ENCODE measurements around the gene KAZN. TPM values are rescaled to one million over a fixed set of nuclear protein-coding genes. Genes with fewer than 3 reads are reported as not detected.

The KAZN gene
- total RNA-seq, 2 donors from 2014 or later = 0.46 to 0.58 TPM

DNA sequence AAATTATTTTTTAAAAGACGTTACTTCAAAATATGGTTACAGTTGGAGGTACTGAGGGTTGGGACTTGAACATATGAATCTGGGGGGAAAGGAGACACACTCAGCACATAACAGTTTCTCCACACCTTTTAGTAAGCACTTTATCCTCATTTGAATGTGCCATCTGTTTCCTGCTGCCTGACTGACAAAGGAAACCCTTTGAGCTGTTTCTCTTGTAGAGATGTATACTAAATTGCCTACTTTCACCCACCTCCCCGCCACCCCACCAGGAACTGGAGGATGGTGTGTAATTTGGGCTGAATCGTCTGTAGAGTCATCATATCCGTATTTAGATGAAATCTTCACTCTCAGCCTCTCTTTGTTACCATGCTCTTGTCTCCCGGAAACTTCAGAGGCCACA is 108.1 kb downstream of the KAZN start:
- DNase-seq (no peak), ATAC-seq (replicated peaks in 1 of 2) (no peak)
- Mint-ChIP-seq H3K27me3 (ENCODE audit: low read depth) (no peaks in the 10 kb centered on the region), H3K9me3 (peaks cover 8 to 11% of the 10 kb centered on the region in 2 donors), H3K4me3 (no peak overlapping the region), H3K4me1 (ENCODE audit: low read depth) (peaks cover 6% of the 10 kb centered on the region), H3K36me3 (ENCODE audit: insufficient read depth in 2 of 2) (peaks cover 2 to 7% of the 10 kb centered on the region in 2 donors), H3K27ac (no peak overlapping the region)

DNA sequence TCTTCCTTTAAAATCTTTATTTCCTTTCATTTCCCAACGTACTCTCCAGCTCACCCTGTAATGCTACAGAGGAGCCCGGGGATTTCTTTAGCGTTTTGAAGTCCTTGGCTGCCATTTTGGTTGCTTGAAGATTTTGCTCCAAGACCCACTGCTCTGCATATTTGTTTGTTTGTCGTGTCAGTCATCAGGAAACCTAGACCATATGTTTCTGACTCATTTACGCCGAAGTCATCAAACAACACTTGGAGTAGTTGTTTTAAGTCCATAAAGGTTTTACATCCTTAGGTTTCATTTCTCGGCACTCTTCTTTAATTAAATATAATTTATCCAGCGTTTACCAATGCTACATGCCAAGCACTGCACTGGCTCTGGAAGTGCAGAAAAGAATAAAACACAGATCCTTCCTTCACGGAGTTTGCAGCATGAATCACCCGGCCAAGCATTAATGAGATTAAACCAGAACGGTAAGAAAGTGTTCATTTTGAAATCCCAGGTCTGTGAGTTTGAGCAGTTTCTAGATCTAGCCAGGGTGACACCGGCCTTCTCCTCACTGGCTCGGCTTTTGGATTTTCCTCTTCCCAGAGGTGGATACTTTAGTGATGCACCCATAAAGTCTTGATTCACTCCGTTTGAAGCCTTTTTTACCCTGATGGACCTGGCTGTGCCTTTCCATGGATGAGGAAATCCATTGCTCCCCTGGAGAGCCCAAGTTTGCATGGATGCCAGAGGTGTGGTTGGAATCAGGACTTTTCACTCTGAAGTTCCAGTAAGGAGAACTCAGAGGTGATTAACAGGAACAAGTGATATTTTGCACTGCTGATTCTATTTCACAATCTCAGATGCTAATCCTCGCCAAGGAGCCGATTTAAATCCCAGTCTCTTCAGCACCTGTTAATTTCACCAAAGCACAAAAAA is 109.3 kb downstream of the KAZN start:
- no peak overlapping the region for H3K4me3 Mint-ChIP-seq

DNA sequence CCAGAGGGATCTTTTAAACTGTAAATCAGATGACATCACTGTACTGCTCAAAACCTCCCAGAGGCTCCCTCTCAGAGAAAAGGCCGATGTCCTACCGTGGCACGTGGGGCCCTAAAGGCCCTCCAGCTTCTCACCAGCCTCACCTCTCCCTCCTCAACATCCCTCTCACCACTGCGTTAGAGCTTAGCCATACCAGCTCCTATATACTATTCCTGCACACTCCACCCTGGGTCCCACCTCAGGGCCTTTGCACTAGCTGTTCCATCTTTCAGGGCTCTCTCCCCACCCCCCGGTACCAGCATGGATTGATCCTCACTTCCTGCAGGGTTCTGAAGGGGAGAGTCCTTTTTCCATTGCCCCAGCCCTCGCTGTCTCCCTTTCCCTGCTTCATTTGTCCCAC is 111.8 kb downstream of the KAZN start:
- ATAC-seq (replicated peaks in 1 of 2) (no peak), DNase-seq (no peak)
- no peak overlapping the region for H3K27ac Mint-ChIP-seq
- H3K27me3 Mint-ChIP-seq (ENCODE audit: low read depth) = no peaks in the 10 kb centered on the region
- no peak overlapping the region for H3K4me3 Mint-ChIP-seq
- peaks cover 5 to 8% of the 10 kb centered on the region in 2 donors for H3K9me3 Mint-ChIP-seq
- H3K36me3 Mint-ChIP-seq (ENCODE audit: insufficient read depth in 2 of 2) = peaks cover 2 to 3% of the 10 kb centered on the region in 2 donors
- H3K4me1 Mint-ChIP-seq (ENCODE audit: low read depth) = no peaks in the 10 kb centered on the region

More for the DNA sequence above, 109.3 kb downstream of the KAZN start:
- Mint-ChIP-seq H3K4me1 (ENCODE audit: low read depth) (peaks cover 6% of the 10 kb centered on the region), H3K27me3 (ENCODE audit: low read depth) (no peaks in the 10 kb centered on the region), H3K27ac (no peak overlapping the region), H3K36me3 (ENCODE audit: insufficient read depth in 2 of 2) (peaks cover 2 to 7% of the 10 kb centered on the region in 2 donors), H3K9me3 (peaks cover 8 to 9% of the 10 kb centered on the region in 2 donors)
- DNase-seq = no peak
- ATAC-seq (replicated peaks in 1 of 2) = no peak

DNA sequence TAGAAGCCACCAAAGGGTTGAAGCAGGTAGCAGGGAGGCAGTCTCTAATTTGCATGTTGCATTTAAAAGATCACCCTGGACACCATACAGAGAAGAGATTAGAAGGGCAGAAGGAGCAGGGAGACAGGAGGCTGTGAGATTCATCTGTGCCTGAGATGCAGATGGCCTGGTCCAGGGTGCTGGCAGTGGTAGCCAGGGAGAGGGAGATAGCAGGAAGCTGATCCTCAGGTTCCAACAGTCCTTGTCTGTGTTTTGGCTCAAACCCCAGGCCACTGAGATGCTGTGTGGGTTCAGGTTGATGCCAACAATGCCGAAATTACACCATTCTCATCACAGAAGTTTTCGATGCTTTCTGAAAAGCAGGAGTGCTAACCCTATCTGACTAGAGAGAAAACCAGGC is 113.7 kb downstream of the KAZN start:
- no peaks in the 10 kb centered on the region for H3K27me3 Mint-ChIP-seq (ENCODE audit: low read depth)
- H3K9me3 Mint-ChIP-seq = peaks cover 3 to 5% of the 10 kb centered on the region in 2 donors
- H3K36me3 Mint-ChIP-seq (ENCODE audit: insufficient read depth in 2 of 2) = peaks cover 0 to 2% of the 10 kb centered on the region in 2 donors

DNA sequence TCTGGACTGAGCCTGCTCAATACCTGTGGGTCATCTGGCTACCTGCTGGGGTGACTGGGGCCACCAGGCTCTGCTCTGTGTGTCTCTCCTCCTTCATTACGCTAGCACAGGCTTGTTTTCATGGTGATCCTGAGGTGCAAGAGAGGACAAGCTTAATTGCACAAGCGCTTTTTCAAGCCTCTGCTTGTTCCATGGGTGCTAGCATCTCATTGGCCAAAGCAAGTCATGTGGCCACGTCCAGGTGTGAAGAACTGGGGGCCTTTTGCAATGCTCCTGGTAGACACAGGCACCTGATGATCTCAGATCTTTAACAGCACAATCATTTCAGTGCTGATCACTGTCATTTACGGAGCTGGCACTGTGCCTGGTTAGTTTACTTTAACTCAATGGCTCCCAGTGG is 114.6 kb downstream of the KAZN start:
- Mint-ChIP-seq H3K4me3 (no peak overlapping the region), H3K4me1 (ENCODE audit: low read depth) (no peaks in the 10 kb centered on the region), H3K9me3 (peaks cover 0 to 2% of the 10 kb centered on the region in 2 donors), H3K27me3 (ENCODE audit: low read depth) (no peaks in the 10 kb centered on the region), H3K36me3 (ENCODE audit: insufficient read depth in 2 of 2) (no peaks in the 10 kb centered on the region), H3K27ac (no peak overlapping the region)
- ATAC-seq (replicated peaks in 1 of 2) (no peak), DNase-seq (no peak)

More for the DNA sequence above, 113.7 kb downstream of the KAZN start:
- Mint-ChIP-seq H3K4me3 (no peak overlapping the region), H3K27ac (no peak overlapping the region), H3K4me1 (ENCODE audit: low read depth) (no peaks in the 10 kb centered on the region)
- DNase-seq (no peak), ATAC-seq (replicated peaks in 1 of 2) (no peak)

DNA sequence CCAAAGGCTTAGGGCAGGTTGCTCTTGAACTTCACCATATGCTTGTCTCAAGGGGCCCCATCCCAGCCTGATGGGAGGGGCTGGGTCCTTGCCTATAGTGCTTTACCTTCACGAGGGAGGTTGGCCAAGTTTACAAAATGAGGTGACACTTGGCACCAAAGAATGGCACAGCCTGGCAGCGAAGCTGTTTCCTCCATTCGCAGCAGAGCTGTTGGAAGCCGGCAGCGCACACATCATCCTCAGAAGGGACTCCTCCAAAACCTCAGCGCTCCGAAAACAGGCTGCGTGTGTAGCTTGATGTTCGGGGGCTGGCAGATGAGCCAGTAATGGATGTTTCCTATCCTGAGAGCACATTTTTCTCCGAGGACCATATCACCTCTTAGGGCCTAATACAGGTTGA is 116.8 kb downstream of the KAZN start:
- Mint-ChIP-seq H3K4me3 (no peak overlapping the region), H3K27me3 (ENCODE audit: low read depth) (no peaks in the 10 kb centered on the region), H3K27ac (no peak overlapping the region), H3K9me3 (peaks cover 2% of the 10 kb centered on the region in 2 donors), H3K36me3 (ENCODE audit: insufficient read depth in 2 of 2) (no peaks in the 10 kb centered on the region), H3K4me1 (ENCODE audit: low read depth) (no peaks in the 10 kb centered on the region)
- DNase-seq (no peak), ATAC-seq (replicated peaks in 1 of 2) (no peak)

DNA sequence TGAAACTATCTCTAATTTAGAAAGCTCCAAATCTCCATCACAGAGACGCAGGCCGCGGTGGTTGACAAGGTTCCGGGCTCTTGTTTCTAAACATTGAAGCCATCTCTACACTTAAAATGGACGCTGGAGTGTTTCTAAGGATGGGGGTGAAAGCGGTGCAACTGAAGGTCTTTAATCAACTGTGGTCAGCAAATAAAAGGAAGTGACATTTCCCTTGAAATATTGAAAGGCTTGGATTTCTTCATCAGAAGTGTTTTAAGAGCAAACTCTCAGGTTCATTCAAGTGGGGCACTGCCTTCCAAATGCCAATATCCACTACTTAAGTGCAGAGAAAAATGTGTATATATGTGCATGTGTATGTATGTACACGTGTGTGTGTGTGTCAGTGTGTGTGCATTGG is 117.3 kb downstream of the KAZN start:
- Mint-ChIP-seq H3K4me1 (ENCODE audit: low read depth) (no peaks in the 10 kb centered on the region), H3K9me3 (peaks cover 2% of the 10 kb centered on the region in 2 donors), H3K36me3 (ENCODE audit: insufficient read depth in 2 of 2) (no peaks in the 10 kb centered on the region), H3K27ac (no peak overlapping the region), H3K4me3 (no peak overlapping the region), H3K27me3 (ENCODE audit: low read depth) (no peaks in the 10 kb centered on the region)
- DNase-seq (no peak), ATAC-seq (replicated peaks in 1 of 2) (no peak)

DNA sequence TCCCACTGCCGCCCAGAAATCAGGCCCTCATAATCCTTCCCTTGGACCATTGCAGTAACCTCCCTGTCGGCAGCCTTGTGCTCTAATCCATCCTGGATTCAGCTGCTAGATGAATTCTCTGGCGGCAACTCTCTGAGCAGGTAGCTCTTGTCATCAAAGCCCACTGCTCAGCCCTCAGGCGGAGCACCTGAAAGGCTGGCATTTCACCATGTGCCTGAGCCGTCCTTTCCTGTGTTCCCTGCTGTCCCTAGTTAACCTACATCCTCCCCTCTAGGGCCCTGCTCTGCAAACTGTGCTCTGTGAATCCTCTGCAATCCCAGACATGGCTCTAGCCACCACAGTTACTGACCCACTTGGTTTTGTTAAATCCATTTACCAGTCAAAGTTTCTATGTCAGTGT is 118.0 kb downstream of the KAZN start:
- H3K27me3 Mint-ChIP-seq (ENCODE audit: low read depth) = no peaks in the 10 kb centered on the region
- H3K36me3 Mint-ChIP-seq (ENCODE audit: insufficient read depth in 2 of 2) = no peaks in the 10 kb centered on the region

DNA sequence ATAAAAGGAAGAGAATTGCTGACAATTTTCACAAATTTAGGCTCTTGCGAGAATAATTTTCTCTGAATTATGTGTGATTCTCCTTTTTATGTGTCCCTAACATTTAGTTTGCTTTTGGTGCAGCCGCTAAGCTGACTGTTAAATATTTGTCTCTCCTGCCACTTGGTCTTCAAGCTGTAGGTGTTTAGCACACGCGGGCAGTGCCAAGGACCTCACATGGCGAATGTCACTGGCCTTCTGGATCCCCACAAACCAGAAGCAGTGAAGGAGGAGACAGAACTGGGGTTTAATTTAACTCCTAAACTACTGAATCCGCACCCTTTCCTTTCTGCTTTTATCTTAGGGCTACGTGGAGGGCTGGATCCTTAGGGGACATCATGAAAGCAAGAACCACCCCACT is 120.0 kb downstream of the KAZN start:
- peaks cover 2% of the 10 kb centered on the region in 2 donors for H3K9me3 Mint-ChIP-seq
- DNase-seq (no peak), ATAC-seq (replicated peaks in 1 of 2) (no peak)
- H3K27me3 Mint-ChIP-seq (ENCODE audit: low read depth) = no peaks in the 10 kb centered on the region
- H3K4me3 Mint-ChIP-seq = no peak overlapping the region
- no peaks in the 10 kb centered on the region for H3K4me1 Mint-ChIP-seq (ENCODE audit: low read depth)
- no peaks in the 10 kb centered on the region for H3K36me3 Mint-ChIP-seq (ENCODE audit: insufficient read depth in 2 of 2)
- H3K27ac Mint-ChIP-seq = no peak overlapping the region

More for the DNA sequence above, 118.0 kb downstream of the KAZN start:
- DNase-seq = no peak
- ATAC-seq (replicated peaks in 1 of 2) = no peak
- H3K4me1 Mint-ChIP-seq (ENCODE audit: low read depth) = no peaks in the 10 kb centered on the region
- no peak overlapping the region for H3K4me3 Mint-ChIP-seq
- peaks cover 2% of the 10 kb centered on the region in 2 donors for H3K9me3 Mint-ChIP-seq
- no peak overlapping the region for H3K27ac Mint-ChIP-seq

DNA sequence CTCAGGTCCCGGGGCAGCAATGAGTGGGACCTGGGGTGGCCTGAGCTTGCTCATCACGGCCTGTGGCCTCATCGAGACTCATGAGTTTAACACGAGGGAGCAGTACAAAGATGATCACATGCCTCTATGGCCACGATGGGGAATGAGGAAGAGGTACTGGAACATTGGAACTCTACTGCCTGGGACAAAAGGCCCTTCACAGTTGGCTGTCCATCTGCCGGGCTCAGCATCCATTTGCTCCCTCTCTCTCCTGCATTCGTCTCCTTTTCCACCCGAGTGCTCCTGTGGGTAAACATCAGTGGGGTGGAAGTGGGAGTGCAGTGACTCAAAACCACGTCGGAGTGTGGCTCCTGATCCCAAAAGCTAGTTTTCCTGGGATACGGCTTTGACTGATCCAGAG is 124.9 kb downstream of the KAZN start:
- Mint-ChIP-seq H3K9me3 (peaks cover 2% of the 10 kb centered on the region in 2 donors), H3K4me1 (ENCODE audit: low read depth) (no peaks in the 10 kb centered on the region), H3K36me3 (ENCODE audit: insufficient read depth in 2 of 2) (no peaks in the 10 kb centered on the region), H3K27ac (no peak overlapping the region), H3K27me3 (ENCODE audit: low read depth) (peaks cover 5% of the 10 kb centered on the region), H3K4me3 (no peak overlapping the region)
- ATAC-seq (replicated peaks in 1 of 2) = no peak
- no peak for DNase-seq

DNA sequence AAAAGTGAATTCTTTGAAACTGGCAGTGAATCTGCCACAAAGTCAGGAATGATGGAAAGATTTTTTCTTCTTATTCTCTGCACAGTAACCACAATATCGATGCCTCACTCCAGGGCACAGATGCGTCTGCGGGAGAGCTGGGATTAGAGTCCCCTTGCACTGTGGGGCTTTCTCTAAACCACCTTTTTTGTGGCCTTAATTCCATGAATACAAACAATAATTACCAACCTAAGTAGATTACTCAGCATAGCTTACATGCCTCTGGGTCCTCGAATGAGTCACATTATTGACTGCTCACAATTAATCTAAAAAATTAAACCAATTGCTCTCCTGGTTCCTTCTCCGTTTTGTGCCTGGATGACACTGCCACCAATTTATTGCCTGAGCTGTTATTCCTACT is 125.8 kb downstream of the KAZN start:
- Mint-ChIP-seq H3K27me3 (ENCODE audit: low read depth) (peaks cover 5% of the 10 kb centered on the region), H3K4me3 (no peak overlapping the region), H3K36me3 (ENCODE audit: insufficient read depth in 2 of 2) (no peaks in the 10 kb centered on the region), H3K4me1 (ENCODE audit: low read depth) (no peaks in the 10 kb centered on the region), H3K27ac (no peak overlapping the region), H3K9me3 (peaks cover under 1 to 1% of the 10 kb centered on the region in 2 donors)
- ATAC-seq (replicated peaks in 1 of 2) = no peak
- DNase-seq = no peak

DNA sequence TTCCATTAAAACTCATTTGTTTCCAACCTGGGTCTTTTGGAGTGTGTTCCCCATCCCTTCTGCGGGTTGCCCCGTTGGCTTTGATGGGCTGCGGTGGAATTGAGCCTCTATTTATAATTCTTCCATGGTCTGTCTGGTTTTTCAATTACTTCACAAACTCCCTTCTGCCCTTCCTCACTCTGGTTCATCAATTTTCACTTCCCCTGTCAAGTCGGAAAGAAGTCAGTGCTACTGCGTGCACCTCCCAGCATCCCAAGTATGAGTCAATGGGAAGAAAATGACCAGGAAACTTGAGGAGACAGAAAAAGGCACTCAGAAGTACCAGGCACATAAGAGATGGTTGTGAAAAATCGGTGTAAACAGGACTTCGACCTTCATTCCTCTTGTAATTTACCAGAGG is 126.2 kb downstream of the KAZN start:
- DNase-seq = no peak
- no peak for ATAC-seq (replicated peaks in 1 of 2)
- Mint-ChIP-seq H3K9me3 (no peaks in the 10 kb centered on the region), H3K4me3 (no peak overlapping the region), H3K36me3 (ENCODE audit: insufficient read depth in 2 of 2) (no peaks in the 10 kb centered on the region), H3K27ac (no peak overlapping the region), H3K4me1 (ENCODE audit: low read depth) (no peaks in the 10 kb centered on the region), H3K27me3 (ENCODE audit: low read depth) (peaks cover 5% of the 10 kb centered on the region)

DNA sequence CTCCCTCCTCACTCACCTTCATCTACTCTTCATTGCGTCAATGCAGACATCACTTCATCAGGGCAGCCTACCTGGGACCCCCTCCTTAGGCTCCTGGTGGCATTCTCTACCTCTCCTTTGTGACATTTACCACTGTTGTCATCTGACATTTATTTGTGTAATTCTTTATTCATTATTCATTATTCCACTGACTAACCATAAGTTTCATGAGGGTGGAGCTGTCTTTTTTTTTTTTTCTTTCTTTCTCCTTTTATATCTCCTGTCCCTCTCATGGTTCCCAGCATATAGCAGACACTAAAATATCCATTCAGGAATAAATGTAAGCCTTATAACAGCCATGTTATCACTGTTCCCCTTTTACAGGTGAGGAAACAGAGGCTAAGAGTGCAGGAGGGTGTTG is 126.8 kb downstream of the KAZN start:
- no peaks in the 10 kb centered on the region for H3K4me1 Mint-ChIP-seq (ENCODE audit: low read depth)
- H3K4me3 Mint-ChIP-seq = no peak overlapping the region
- H3K27ac Mint-ChIP-seq = no peak overlapping the region
- ATAC-seq (replicated peaks in 1 of 2) = no peak
- H3K9me3 Mint-ChIP-seq = no peaks in the 10 kb centered on the region
- no peaks in the 10 kb centered on the region for H3K36me3 Mint-ChIP-seq (ENCODE audit: insufficient read depth in 2 of 2)
- DNase-seq = no peak
- peaks cover 5% of the 10 kb centered on the region for H3K27me3 Mint-ChIP-seq (ENCODE audit: low read depth)

DNA sequence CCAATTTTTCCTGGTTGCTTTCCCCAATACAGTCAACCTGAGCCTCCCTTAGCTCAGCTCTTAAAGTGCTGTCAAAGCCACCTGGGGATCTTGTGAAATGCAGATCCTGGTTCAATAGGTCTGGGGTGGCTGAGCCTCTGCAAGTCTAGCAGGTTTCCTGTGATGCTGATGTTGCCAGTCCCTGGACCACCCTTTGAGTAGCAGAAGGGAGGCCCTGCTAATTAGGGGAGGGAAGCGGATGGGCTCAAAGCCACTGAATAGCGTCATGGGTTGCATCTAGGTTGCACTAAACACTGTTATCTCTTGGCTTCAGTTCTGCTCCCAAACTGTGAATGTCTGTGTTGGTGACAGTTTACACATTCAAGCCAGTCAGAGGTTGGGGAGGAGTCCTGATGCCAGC is 127.2 kb downstream of the KAZN start:
- H3K9me3 Mint-ChIP-seq = no peaks in the 10 kb centered on the region
- no peak for ATAC-seq (replicated peaks in 1 of 2)
- H3K27ac Mint-ChIP-seq = no peak overlapping the region

More for the DNA sequence above, 127.2 kb downstream of the KAZN start:
- H3K27me3 Mint-ChIP-seq (ENCODE audit: low read depth) = peaks cover 5% of the 10 kb centered on the region
- no peaks in the 10 kb centered on the region for H3K4me1 Mint-ChIP-seq (ENCODE audit: low read depth)
- no peaks in the 10 kb centered on the region for H3K36me3 Mint-ChIP-seq (ENCODE audit: insufficient read depth in 2 of 2)
- H3K4me3 Mint-ChIP-seq = no peak overlapping the region
- no peak for DNase-seq

Data from activated T-cell treated with anti-CD3 and anti-CD28 coated beads, Interleukin-2, amount 50 U/mL, for 72 hours (primary cell).